SH-SY5Y (cell line): ENCODE measurements around the gene ZNF445.

Source experiments
- GATA2 ChIP-seq: IDR thresholded peaks from 2 replicates; pipeline ENCODE4 v1.6.1; 2011; ENCODE audit warnings: mild to moderate bottlenecking, low read depth, low read length
- GATA3 ChIP-seq: IDR thresholded peaks from 2 replicates; pipeline ENCODE4 v1.6.1; 2011; ENCODE audit warnings: low read depth, mild to moderate bottlenecking, low read length, moderate library complexity

The ZNF445 gene

GRCh38 chr3:44477312-44478030, at the start of gene ZNF445:
ZNF445 (minus strand) TSS chr3:44477670; CDS start chr3:44455549, 22,121 bp downstream.
- TF ChIP-seq GATA2: no peak
- no peak for TF ChIP-seq GATA3

DNA sequence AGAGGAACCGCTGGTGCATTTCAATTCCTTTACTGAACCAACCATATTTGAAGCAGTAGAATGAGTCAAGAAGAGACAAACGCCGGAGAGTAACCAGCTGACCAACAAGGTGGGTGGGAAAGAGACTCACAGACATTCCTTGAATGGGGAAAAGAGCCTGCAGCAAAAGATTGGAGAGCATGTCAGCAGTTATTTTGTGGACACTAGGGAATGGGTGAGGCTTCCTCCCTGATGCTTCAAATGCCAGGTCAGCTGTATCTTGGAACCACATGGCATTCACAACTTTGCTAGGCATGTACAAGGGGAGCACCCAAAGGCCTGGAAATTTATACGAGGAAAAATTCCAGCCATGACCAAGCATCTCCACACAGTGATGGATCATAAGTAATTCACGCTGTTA, 47.6 kb upstream of the ZNF445 start:
- no peak for TF ChIP-seq GATA3
- no peak for TF ChIP-seq GATA2

GRCh38 chr3:44522494-44522933, 45.0 kb upstream of the ZNF445 start:
- TF ChIP-seq GATA3: no peak
- no peak for TF ChIP-seq GATA2

GRCh38 chr3:44521721-44522120, 44.3 kb upstream of the ZNF445 start:
- no peak for TF ChIP-seq GATA2

- TF ChIP-seq GATA3: no peak
- TF ChIP-seq GATA2: no peak
These were observed 41.3 kb upstream of the ZNF445 start for GRCh38 chr3:44518782-44519156.

DNA sequence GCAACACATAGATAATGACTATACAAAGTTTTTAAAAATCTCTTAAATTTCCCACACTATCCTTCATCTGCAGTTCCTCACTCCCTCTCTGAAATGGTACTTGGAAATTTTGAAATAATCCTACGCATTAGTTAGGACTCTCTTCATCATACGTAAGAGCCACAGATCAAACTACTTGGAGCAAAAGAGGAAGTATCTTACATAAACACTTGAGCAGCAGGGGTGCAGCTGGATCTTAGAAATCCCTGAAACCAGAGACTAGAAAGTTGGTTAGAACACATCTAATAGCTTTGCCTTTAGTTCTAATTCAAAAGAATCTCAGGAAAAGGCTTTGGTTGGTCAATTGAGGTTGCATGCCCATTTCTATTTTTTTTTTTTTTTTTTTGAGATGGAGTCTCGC, 38.8 kb upstream of the ZNF445 start:
- TF ChIP-seq GATA3 (no peak), GATA2 (no peak)

DNA sequence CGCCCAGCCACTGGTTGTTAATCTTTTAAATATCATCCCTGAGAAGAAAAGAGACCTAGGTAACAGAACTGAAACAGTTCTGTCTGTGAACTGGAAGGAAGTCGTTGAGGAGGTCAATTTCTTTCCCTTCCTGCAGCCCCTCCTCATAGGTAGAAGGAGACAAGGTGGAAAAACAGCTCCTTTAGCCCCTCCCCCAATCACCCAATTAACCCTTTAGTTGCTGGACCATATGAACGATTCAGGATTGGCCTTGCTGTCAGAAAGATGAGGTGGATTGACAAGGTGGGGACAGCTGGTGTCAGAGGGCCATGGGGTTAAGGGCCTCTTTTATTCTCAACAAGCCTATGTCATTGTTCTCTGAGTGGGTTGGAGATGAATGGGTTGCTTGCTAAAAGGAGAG, 36.0 kb upstream of the ZNF445 start:
- TF ChIP-seq GATA2 (no peak), GATA3 (no peak)

DNA sequence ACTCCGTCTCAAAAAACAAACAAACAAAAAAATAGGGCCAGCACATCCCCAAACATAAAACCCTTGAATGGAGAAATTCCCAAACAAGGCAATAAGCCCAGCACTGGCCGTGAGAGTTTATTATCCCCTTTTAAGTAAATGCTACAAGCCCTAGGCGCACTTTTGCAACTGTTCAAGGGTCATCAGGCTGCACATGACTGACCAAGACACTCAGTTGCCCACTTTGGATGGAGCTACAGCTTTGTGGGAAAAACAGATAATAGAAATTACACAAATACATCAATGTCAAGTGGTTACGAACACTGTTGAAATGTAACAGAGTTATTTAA, 33.7 kb upstream of the ZNF445 start:
- no peak for TF ChIP-seq GATA3
- TF ChIP-seq GATA2: no peak

- TF ChIP-seq GATA3: no peak
- no peak for TF ChIP-seq GATA2
These were observed 32.5 kb upstream of the ZNF445 start for GRCh38 chr3:44510000-44510368.

DNA sequence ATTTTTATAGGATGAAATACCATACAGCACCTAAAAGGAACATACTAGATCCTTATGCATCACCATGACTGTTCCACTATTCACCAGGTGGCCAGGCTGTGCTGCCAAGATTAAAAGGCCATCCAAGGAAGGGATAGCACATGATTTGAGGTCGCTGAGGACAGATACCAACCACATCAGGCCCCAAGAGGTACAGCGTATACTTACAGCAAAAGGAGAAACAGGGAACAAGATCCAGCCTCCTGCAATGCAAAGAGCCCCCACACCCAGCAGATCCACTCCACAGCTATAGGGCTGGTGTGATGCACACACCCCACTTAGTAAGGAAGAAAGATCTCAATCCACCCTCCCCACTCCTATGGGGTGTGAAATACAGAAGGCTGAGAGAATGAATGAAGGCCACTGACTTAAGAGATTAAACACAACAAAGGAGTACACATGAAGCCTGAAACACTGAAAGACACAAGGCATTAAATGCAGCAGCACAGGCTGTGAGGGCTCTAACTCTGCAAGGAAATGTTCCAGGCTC, 32.0 kb upstream of the ZNF445 start:
- TF ChIP-seq GATA2 (no peak), GATA3 (no peak)

DNA sequence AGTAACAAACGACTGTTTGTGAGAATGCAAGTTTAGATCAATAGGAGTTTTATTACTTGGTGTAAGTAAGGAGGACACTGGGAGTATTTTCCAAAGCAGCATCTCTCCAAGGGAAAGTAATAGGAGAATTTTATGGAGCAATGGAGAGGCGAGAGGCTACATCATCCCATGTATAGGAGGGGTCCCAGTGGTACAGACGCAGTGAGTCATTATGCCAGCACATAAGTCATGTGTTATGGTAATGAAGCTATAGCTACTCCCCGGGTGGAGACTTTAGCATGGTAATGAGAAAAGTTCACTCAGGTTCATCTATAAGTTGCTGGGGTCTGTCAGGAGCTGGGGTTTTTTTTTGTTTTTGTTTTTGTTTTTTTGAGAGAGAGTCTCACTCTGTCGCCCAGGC, 29.5 kb upstream of the ZNF445 start:
- TF ChIP-seq GATA3: no peak
- TF ChIP-seq GATA2: no peak

GRCh38 chr3:44506556-44506955, 29.1 kb upstream of the ZNF445 start:
- TF ChIP-seq GATA3: no peak
- no peak for TF ChIP-seq GATA2

- no peak for TF ChIP-seq GATA2
- no peak for TF ChIP-seq GATA3
These were observed 27.1 kb upstream of the ZNF445 start for GRCh38 chr3:44504566-44504965.

GRCh38 chr3:44501971-44502370, 24.5 kb upstream of the ZNF445 start:
- TF ChIP-seq GATA3 (no peak), GATA2 (no peak)

DNA sequence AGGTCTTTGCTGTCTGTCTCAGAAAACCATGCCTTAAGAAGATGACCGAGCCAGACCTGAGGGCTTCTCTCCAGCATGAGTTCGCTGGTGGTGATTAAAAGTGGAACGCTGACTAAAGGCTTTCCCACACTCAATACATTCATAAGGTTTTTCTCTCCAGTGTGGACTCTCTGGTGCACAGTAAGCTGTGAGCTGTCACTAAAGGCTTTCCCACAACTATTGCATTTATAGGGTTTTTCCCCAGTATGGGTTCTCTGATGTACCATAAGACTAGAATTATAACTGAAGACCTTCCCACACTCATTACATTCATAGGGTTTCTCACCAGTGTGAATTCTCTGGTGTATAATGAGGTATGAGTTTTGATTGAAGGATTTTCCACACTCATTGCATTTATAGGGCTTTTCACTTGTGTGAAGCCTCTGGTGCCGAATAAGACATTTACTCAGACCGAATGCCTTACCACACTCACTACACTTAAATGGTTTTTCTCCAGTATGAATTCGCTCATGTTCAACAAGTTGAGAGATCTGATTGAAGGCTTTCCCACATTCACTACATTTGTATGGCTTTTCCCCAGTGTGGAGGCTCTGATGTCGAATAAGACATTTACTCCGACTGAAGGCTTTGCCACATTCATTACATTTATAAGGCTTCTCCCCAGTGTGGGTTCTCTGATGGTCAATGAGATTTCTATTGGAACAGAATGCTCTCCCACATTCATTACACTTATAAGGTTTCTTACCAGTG, 21.9 kb upstream of the ZNF445 start:
- TF ChIP-seq GATA2: no peak
- TF ChIP-seq GATA3: no peak
